Testis (tissue), 3 donors: Measurements from ENCODE around the gene FHOD3. TPM values are rescaled to one million over a fixed set of nuclear protein-coding genes. Genes with fewer than 3 reads are reported as not detected.

ENCODE experiments used
- DNase-seq: peaks from one replicate; pipeline ENCODE4 v3.0.0-alpha.2; 2019
- H3K27ac ChIP-seq, 2 donors: fragments of 200-600 bp; sonication (generic); one replicate each; pipeline ENCODE4 v1.5.1; 2019
- H3K27me3 ChIP-seq: fragments of 200-600 bp; sonication (generic); one replicate; pipeline ENCODE4 v1.5.1; 2019
- H3K36me3 ChIP-seq: fragments of 200-600 bp; sonication (generic); one replicate; pipeline ENCODE4 v1.5.1; 2017; ENCODE audit warnings: low read depth; ENCODE audit errors: missing control alignments
- H3K4me1 ChIP-seq: fragments of 200-600 bp; sonication (generic); one replicate; pipeline ENCODE4 v1.5.1; 2019
- H3K4me3 ChIP-seq, 2 donors: fragments of 200-600 bp; sonication (generic); one replicate each; pipeline ENCODE4 v1.5.1; 2017 to 2019
- H3K9me3 ChIP-seq: fragments of 200-600 bp; sonication (generic); one replicate; pipeline ENCODE4 v1.5.1; 2017
- CTCF ChIP-seq, 3 experiments: fragments of 450-650 bp in 2 of 3; fragments of 200-600 bp in 1 of 3; sonication (generic) in 1 of 3; IDR thresholded peaks; one replicate each; pipeline ENCODE4 v1.5.1; 2016 to 2019; ENCODE audit warnings: antibody characterized with exemption in 3 of 3, mild to moderate bottlenecking in 2 of 3, moderate library complexity in 1 of 3
- POLR2A ChIP-seq: fragments of 450-650 bp; IDR thresholded peaks from one replicate; pipeline ENCODE4 v1.6.1; 2017; ENCODE audit warnings: antibody characterized with exemption, mild to moderate bottlenecking, moderate library complexity
- WGBS, 2 donors: methylation state at CpG; one replicate each; pipeline ENCODE4 v1.1.5; 2018; 5-methylcytosine and 5-hydroxymethylcytosine counted together
- intact Hi-C: fragments of 100-400 bp; cut with DNase I; formaldehyde crosslinking; loops from one replicate; pipeline ENCODE4 v1.15.1; 2023; ENCODE audit warnings: low total_unique reads
- polyA plus RNA-seq: library from polyadenylated mRNA; stranded (reverse); fragments of 350-450 nt; fragmentation: Illumina TruSeq; extraction: RNeasy Lipid Tissue Mini Kit (QIAGEN cat#74804); gene quantifications from one replicate; pipeline ENCODE4 v1.2.3, GENCODE V29; 2014; ENCODE audit warnings: low read depth, low replicate concordance; ENCODE audit not compliant: insufficient read depth
- total RNA-seq, 2 donors: library from RNA; depleted of rRNA; stranded (reverse); fragments of >200 nt; gene quantifications; one replicate each; pipeline ENCODE4 v1.2.3, GENCODE V29; 2016

Gene FHOD3
- total and polyA plus RNA-seq, 3 donors from 2014 or later = 6.5 to 46.8 (median 37.3) TPM

- 75 to 90% methylated on average over 5 of the region's 5 CpGs for WGBS, 2 donors
- intact Hi-C loops = no loop called here
- H3K36me3 ChIP-seq = no peaks in the 10 kb centered on the region
- H3K27ac ChIP-seq = no peak overlapping the region
- H3K4me3 ChIP-seq = no peak overlapping the region
- no peaks in the 10 kb centered on the region for H3K27me3 ChIP-seq
- H3K9me3 ChIP-seq = no peaks in the 10 kb centered on the region
- no peak for TF ChIP-seq CTCF (IDR thresholded peaks at IDR 0.05)
- no peak for TF ChIP-seq POLR2A
- no peak for DNase-seq
- peaks cover 5% of the 10 kb centered on the region for H3K4me1 ChIP-seq
Measured at GRCh38 chr18:36301884-36302283, 4.4 kb downstream of the FHOD3 start.

DNA sequence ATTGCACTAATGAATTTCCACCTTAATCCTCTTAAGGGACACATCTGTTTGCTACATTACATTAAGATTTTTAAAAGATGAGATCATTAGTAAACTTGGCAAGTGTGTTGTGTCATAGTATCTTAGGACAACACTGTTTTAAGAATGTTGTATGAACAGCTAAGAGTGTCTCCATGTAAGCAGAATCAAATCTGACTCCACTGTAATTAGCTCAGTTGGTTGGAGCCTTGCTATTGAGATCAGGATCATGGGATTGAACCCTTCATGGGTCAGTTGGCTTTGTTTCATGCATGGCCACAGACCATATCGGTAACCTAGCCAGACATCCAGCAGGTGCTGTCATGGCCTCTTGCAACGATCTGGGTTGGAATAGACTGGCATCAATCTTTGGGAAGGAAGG lies 5.2 kb downstream of the FHOD3 start:
- Histone ChIP-seq H3K4me1 (peaks cover 5% of the 10 kb centered on the region), H3K4me3 (no peak overlapping the region), H3K9me3 (no peaks in the 10 kb centered on the region), H3K36me3 (no peaks in the 10 kb centered on the region), H3K27ac (no peak overlapping the region), H3K27me3 (no peaks in the 10 kb centered on the region)
- 57 to 92% methylated on average over 1 to 2 of the region's 2 CpGs for WGBS, 2 donors
- no peak for TF ChIP-seq CTCF (IDR thresholded peaks at IDR 0.05)
- TF ChIP-seq POLR2A = no peak
- no peak for DNase-seq
- intact Hi-C loops = no loop called here

DNA sequence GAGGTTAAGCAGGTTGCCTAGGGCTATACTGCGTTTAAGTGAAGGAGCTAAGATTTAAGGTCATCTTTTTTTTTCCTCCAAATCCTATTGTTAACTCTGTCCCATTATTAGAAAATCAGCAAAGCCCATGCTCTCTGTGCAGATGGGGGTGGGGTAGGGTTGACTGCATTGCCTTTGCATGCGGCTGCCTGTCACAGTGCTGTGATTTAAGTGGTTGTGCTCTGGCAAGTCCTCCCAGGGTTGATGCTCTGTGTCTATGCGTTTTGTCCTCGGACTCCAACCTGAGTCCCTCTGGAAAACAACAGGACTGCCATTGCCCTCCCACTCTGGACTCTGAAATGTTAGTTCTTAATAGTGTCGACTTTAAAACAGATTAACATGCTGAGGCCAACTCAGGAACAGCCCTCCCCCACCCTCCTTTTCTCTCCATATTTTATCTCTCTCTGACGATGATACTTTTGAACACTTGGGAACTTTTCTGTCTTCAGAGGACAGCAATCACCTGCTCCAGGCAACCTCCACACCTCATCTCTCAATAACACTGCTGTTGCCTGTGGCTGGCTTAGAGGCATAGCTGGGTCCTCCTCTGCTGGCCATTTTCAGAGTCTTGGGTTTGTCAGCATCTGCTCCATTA lies 5.8 kb downstream of the FHOD3 start:
- 51 to 58% methylated on average over 6 of the region's 6 CpGs for WGBS, 2 donors
- intact Hi-C loops = no loop called here
- Histone ChIP-seq H3K27me3 (no peaks in the 10 kb centered on the region), H3K9me3 (no peaks in the 10 kb centered on the region), H3K36me3 (no peaks in the 10 kb centered on the region), H3K4me3 (no peak overlapping the region), H3K27ac (no peak overlapping the region), H3K4me1 (peaks cover 5% of the 10 kb centered on the region)
- peak; percentile 30 for DNase-seq
- TF ChIP-seq POLR2A (no peak), CTCF (IDR thresholded peaks at IDR 0.05) (no peak)

- H3K4me1 ChIP-seq = peaks cover 5% of the 10 kb centered on the region
- no peak overlapping the region for H3K4me3 ChIP-seq
- H3K27me3 ChIP-seq = no peaks in the 10 kb centered on the region
- H3K27ac ChIP-seq = peak overlapping the region in 1 of 2 donors; percentile 35
- TF ChIP-seq CTCF (IDR thresholded peaks at IDR 0.05) (no peak), POLR2A (no peak)
- DNase-seq = peak; percentile 42
- WGBS, 2 donors = 71 to 94% methylated on average over 3 of the region's 3 CpGs
- H3K36me3 ChIP-seq = no peaks in the 10 kb centered on the region
- H3K9me3 ChIP-seq = no peaks in the 10 kb centered on the region
- intact Hi-C loops = no loop called here
Measured at GRCh38 chr18:36304723-36305122, 7.2 kb downstream of the FHOD3 start.

DNA sequence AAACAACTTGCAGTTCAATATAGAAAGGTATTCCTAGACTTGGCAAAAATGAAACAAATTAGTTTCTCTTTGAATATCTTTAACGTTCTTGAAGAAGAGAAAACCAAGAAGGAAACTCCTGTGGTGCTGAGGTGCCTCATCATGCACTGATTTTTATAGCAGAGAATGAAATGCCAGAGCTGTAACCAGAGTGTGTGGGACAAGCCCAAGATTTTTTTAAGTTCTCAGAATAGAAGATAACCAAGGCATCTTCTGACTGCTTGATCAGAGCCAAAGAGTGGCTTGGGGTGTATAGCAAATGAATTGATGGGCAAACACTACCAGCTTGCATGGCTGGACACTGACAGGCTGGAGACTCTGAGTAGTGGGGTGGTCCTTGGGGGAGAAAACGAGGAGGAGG lies 7.9 kb downstream of the FHOD3 start:
- peaks cover 5% of the 10 kb centered on the region for H3K4me1 ChIP-seq
- TF ChIP-seq POLR2A (no peak), CTCF (IDR thresholded peaks at IDR 0.05) (no peak)
- WGBS, 2 donors = 49 to 65% methylated on average over 2 of the region's 2 CpGs
- no peak overlapping the region for H3K4me3 ChIP-seq
- intact Hi-C loops = no loop called here
- H3K27ac ChIP-seq = peak overlapping the region; percentile 17 to 35
- no peak for DNase-seq
- no peaks in the 10 kb centered on the region for H3K9me3 ChIP-seq
- no peaks in the 10 kb centered on the region for H3K27me3 ChIP-seq
- H3K36me3 ChIP-seq = no peaks in the 10 kb centered on the region
